Amniotic stem cell (primary cell): ENCODE data around the gene PLXNA3.

Experiments
- DNase-seq: peaks from one replicate; lab custom pipeline; 2025; lab: John Stamatoyannopoulos, UW

PLXNA3 gene

GRCh38 chrX:154435171-154435733 is 22.8 kb upstream of the PLXNA3 start:
- DNase-seq = no peak

GRCh38 chrX:154436374-154436982 is 21.6 kb upstream of the PLXNA3 start:
- no peak for DNase-seq

DNA sequence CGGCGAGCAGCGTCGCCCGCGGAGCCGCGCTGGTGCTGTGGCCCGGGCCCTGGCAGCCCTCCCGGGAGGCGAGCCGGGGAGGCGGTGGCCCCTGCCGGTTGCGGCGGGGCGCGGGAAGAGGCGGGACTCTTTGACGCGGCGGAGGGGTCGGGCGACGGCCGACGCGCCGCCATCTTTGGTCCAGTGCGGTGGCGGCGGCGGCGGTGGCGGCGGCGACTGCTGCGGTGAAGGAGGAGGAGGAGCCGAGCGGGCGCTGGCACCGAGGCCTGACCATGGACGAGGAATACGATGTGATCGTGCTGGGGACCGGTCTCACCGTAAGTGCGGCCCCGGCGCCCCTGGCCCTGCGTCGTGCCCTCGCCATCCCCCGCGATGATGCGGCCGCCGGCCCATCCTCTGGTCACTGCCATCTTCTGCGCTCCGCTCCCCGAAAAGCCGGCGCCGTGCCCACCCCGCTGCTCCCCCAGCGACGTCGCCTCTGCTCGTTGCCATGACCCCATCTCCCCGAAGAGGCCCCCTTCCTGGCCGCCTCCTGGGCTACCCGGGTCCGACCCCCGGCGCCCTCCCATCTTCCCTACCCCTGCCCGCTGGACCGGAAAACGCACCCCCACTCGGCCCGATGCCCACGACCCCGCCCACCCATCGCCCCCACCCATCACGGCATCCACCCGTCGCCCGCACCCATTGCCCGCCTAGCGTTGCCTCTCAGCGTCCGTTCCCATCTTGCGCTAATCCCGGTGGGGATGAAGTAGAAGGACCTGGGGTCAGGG is 20.9 kb upstream of the PLXNA3 start, which contains the start of gene GDI1:
TSS of gene GDI1 (plus strand) at position 172 of the 770 bp plus-strand sequence. CDS start at position 273, 101 bp downstream.
- peak; percentile 0 for DNase-seq

GRCh38 chrX:154437971-154438893 is 19.8 kb upstream of the PLXNA3 start:
- DNase-seq = no peak

DNA sequence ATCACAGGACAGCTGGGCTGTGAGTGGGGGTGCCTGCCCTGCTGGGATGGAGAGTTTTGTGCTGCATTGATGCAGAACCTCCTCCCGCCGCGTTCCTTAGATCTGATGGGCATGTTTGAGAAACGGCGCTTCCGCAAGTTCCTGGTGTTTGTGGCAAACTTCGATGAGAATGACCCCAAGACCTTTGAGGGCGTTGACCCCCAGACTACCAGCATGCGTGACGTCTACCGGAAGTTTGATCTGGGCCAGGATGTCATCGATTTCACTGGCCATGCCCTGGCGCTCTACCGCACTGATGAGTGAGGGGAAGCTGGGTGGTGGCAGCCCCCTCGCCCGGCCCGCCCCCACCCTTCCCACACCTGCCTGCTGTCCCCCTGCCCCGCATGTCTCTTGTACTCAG is 18.2 kb upstream of the PLXNA3 start:
- DNase-seq = no peak

GRCh38 chrX:154440623-154441357 is 17.3 kb upstream of the PLXNA3 start:
- no peak for DNase-seq

DNA sequence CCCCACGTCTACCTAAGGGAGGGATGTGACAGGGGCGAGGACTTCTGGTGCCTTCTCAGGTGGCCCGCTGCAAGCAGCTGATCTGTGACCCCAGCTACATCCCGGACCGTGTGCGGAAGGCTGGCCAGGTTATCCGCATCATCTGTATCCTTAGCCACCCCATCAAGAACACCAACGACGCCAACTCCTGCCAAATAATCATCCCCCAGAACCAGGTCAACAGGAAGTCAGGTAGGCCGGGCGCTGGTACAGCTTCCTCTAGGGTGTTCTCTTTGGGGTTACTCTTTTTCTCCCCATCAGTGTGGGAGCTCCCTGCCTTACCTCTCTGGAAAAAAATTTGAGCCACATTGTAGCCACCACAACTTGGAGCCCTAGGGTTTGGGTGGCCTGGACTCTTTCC is 16.5 kb upstream of the PLXNA3 start:
- DNase-seq = no peak

DNA sequence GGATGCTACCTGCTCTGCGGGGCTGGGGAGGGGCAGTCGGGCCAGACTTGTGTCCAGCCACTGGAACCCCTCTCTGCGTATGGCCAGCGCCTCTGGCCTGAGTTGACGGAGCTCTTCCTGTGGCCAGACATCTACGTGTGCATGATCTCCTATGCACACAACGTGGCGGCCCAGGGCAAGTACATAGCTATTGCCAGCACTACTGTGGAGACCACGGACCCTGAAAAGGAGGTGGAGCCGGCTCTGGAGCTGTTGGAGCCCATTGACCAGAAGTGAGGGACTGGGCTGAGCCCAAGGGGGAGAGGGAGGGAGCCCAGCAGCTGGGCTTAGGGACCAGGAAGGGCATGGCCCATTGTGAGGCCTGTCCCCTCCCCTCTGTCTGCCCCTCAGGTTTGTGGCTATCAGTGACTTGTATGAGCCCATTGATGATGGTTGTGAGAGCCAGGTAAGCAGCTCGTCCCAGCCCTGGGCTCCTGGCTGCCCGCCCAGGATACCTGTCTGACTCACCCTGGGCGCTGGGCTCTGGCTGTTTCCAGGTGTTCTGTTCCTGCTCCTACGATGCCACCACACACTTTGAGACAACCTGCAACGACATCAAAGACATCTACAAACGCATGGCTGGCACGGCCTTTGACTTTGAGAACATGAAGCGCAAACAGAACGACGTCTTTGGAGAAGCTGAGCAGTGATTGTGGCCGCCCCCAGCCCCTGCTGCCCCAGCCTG is 15.9 kb upstream of the PLXNA3 start:
- no peak for DNase-seq

DNA sequence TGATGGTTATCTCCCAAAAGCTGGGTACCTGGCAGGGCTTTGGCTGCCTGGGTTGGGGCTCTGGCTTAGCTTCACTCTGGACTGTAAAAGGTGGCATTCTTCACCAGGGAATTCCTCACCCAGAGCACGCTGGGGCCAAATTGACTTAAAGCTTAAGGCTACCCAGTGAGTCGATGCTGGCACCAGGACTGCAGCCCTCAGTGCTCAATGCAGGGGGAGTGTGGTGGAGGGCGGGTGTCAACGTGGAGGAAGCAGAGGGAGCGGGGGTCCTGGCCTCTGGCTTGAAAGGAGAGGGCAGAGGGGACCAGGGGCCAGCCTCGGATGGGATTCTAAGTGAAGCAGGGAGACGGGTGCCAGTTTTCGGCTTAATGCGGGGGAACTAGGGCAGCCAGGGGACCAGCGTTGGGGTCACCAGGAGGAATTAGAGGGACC is 14.6 kb upstream of the PLXNA3 start:
- no peak for DNase-seq

GRCh38 chrX:154443992-154444754 is 13.9 kb upstream of the PLXNA3 start, which contains the start of gene FAM50A:
TSS of gene FAM50A (plus strand) at chrX:154444141. CDS start at chrX:154444236, 95 bp downstream.
- DNase-seq = peak; percentile 43

DNA sequence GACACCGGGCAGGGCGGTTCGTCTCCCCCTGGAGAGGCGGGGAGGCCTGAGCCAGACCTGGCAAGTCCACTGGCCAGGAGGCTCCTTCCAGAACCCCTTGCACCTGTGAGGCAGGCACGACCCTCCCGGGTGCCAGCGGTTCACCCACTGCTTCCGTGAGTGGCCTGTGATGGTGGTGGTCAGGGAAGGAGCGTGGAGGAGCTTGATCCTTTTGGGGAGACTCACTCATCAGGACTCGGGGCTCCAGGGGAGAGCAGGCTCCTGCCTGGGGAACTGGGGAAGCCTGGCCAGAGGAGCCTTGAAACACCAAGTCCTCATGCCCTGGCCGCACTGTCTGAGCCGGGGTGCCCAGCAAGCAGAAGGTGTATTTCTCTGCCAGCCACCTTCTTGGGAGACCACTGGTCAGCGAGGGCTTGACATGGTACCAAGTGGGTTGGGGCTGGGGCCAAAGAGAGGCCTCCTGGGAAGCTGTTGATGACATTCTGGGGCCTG is 13.3 kb upstream of the PLXNA3 start:
- DNase-seq = no peak

- no peak for DNase-seq
Measured at GRCh38 chrX:154445776-154446175, 12.3 kb upstream of the PLXNA3 start.

DNA sequence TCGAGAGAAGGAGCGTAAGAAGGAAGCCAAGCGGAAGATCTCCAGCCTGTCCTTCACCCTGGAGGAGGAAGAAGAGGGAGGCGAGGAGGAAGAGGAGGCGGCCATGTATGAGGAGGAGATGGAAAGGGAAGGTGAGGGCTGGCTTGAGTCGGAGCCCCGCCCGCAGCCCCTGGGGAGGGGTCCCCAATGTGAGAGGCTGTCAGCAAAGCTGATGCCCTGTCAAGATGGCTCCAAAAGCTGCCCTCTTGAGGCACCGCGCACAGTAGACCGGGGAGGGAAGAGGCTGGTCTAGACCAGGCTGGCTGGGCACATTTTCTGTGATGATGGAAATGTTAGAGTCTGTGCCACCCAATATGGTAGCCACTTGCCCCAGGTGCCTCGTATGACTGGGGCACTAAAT is 11.7 kb upstream of the PLXNA3 start:
- no peak for DNase-seq

GRCh38 chrX:154448484-154448883 is 9.6 kb upstream of the PLXNA3 start:
- DNase-seq = no peak

DNA sequence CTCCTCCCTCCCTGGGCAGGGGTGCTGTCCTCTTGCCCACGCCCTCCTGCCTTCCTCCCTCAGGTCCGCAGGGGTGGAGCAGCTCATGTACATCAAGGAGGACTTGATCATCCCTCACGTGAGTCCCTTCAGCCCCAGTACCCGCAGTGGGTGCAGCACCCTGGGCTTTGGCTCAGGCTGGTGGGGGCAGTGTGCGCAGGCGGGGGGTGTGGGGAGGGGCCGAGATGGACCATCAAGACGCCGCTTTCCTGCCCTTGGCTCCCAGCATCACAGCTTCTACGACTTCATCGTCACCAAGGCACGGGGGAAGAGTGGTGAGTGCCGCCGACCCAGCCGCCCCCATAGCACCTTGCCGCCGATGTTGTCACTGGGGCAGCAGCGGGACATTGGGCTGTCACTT is 8.5 kb upstream of the PLXNA3 start:
- DNase-seq = no peak

DNA sequence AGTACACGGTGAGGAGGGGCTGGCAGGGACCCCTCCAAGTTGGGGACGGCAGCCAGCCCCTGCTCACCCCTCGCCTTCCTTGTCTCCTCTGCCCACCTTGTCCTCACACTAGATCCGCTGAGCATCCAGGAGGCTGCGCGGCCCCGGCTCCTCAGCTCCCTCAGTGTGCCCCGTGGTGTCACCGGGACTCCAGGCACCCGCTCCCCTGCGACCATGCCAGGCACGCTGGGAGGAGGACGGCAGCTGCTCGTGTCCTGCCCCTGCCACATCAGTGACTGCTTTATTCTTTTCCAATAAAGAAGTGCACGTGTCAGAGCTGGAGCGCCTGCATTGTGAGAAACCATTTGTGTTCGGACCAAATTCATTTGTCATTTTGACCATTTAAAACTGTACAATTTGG is 7.8 kb upstream of the PLXNA3 start:
- no peak for DNase-seq

- no peak for DNase-seq
Measured at GRCh38 chrX:154452823-154453222, 5.3 kb upstream of the PLXNA3 start.

GRCh38 chrX:154457491-154458115 is 478 bp upstream of the PLXNA3 start:
- no peak for DNase-seq
